Measurements from ENCODE around the gene SGSM2. TPM values are rescaled to one million over a fixed set of nuclear protein-coding genes. Genes with fewer than 3 reads are reported as not detected.

SGSM2 gene
- total RNA-seq, 2 donors from 2014 or later, result 32.7 to 77.5 TPM

GRCh38 chr17:2395258-2396181, 58.2 kb downstream of the SGSM2 start:
- intact Hi-C loops (cut with DNase I), result no loop called here
- H3K4me3 ChIP-seq, result no peak overlapping the region
- H3K27ac ChIP-seq, result peak overlapping the region; percentile 93 to 100 (median 98)
- 74% methylated on average over 21 to 28 of the region's 28 CpGs for WGBS, 2 donors
- no peak for TF ChIP-seq CTCF (IDR thresholded peaks at IDR 0.05)
- no peak for TF ChIP-seq POLR2A (IDR thresholded peaks at IDR 0.05)
- H3K36me3 ChIP-seq (replicated peaks in 1 of 2; ENCODE audit: insufficient read depth in 1 of 2, low read depth in 2 of 2), result no peaks in the 10 kb centered on the region
- no peak for ATAC-seq
- DNase-seq, result peak in 2 of 4 donors; percentile 37 to 64
- H3K4me1 ChIP-seq, result peaks cover 64% of the 10 kb centered on the region
- no peaks in the 10 kb centered on the region for H3K27me3 ChIP-seq
- no peaks in the 10 kb centered on the region for H3K9me3 ChIP-seq

GRCh38 chr17:2396192-2396567, 58.9 kb downstream of the SGSM2 start:
- Histone ChIP-seq H3K4me3 (no peak overlapping the region), H3K27me3 (no peaks in the 10 kb centered on the region), H3K27ac (peak overlapping the region; percentile 93 to 100 (median 98)), H3K9me3 (no peaks in the 10 kb centered on the region), H3K4me1 (peaks cover 64% of the 10 kb centered on the region), H3K36me3 (replicated peaks in 1 of 2; ENCODE audit: insufficient read depth in 1 of 2, low read depth in 2 of 2) (no peaks in the 10 kb centered on the region)
- TF ChIP-seq CTCF (IDR thresholded peaks at IDR 0.05) (no peak), POLR2A (IDR thresholded peaks at IDR 0.05) (no peak)
- DNase-seq, result no peak
- no peak for ATAC-seq
- intact Hi-C loops (cut with DNase I), result no loop called here
- WGBS, 2 donors, result 53 to 63% methylated on average over 7 of the region's 7 CpGs

GRCh38 chr17:2396568-2397246, 59.4 kb downstream of the SGSM2 start:
- Histone ChIP-seq H3K9me3 (no peaks in the 10 kb centered on the region), H3K36me3 (replicated peaks in 1 of 2; ENCODE audit: insufficient read depth in 1 of 2, low read depth in 2 of 2) (no peaks in the 10 kb centered on the region), H3K4me1 (peaks cover 61% of the 10 kb centered on the region), H3K4me3 (no peak overlapping the region), H3K27ac (peak overlapping the region; percentile 93 to 100 (median 98)), H3K27me3 (no peaks in the 10 kb centered on the region)
- DNase-seq (peak; percentile 85 to 96 (median 93)), ATAC-seq (peak; percentile 12)
- peak; percentile 33 to 81 (median 78) for TF ChIP-seq POLR2A (IDR thresholded peaks at IDR 0.05)
- TF ChIP-seq CTCF (IDR thresholded peaks at IDR 0.05), result no peak
- intact Hi-C loops (cut with DNase I), result no loop called here
- 8 to 21% methylated on average over 7 to 30 of the region's 34 CpGs for WGBS, 2 donors

- no peak overlapping the region for H3K4me3 ChIP-seq
- no peaks in the 10 kb centered on the region for H3K36me3 ChIP-seq (replicated peaks in 1 of 2; ENCODE audit: insufficient read depth in 1 of 2, low read depth in 2 of 2)
- peaks cover 57% of the 10 kb centered on the region for H3K4me1 ChIP-seq
- ATAC-seq (no peak), DNase-seq (peak in 2 of 4 donors; percentile 10 to 12)
- H3K9me3 ChIP-seq, result no peaks in the 10 kb centered on the region
- TF ChIP-seq POLR2A (IDR thresholded peaks at IDR 0.05), result no peak
- no peak for TF ChIP-seq CTCF (IDR thresholded peaks at IDR 0.05)
- H3K27me3 ChIP-seq, result no peaks in the 10 kb centered on the region
- peak overlapping the region; percentile 93 to 100 (median 98) for H3K27ac ChIP-seq
- 66 to 93% methylated on average over 5 to 12 of the region's 12 CpGs for WGBS, 2 donors
- intact Hi-C loops (cut with DNase I), result no loop called here
These were observed 60.2 kb downstream of the SGSM2 start for GRCh38 chr17:2397247-2398171.

Measured in body of pancreas (tissue), 4 donors.